IMR-90 (cell line): ENCODE results near the gene DNAH9. TPM values are rescaled to one million over a fixed set of nuclear protein-coding genes. Genes with fewer than 3 reads are reported as not detected.

Experiments used
- ATAC-seq: fragments of 200-7000 bp; cut with Tn5 transposase; 2 replicates; pipeline ENCODE4 v1.9.1; 2020; ENCODE audit warnings: low read depth, mild to moderate bottlenecking, moderate library complexity
- BruUV-seq: library from RNA; stranded (reverse); fragments of 400-500 nt; replicated peaks from 2 replicates; lab custom pipeline; 2021; lab: Mats Ljungman, UMichigan
- CTCF ChIA-PET: fragments of 300-600 bp; formaldehyde crosslinking; extraction: SDS; loops from one replicate; lab custom pipeline; 2021; ENCODE audit warnings: antibody characterized with exemption; lab: Yijun Ruan, JAX
- POLR2A ChIA-PET: fragments of 300-600 bp; sonication (Branson Sonifier 250); formaldehyde crosslinking; loops from one replicate; lab custom pipeline; 2022; ENCODE audit warnings: antibody characterized with exemption; ENCODE audit not compliant: unreplicated experiment; lab: Charles Lee
- DNase-seq: peaks from one replicate; pipeline ENCODE4 v3.0.0; 2013
- H2AFZ ChIP-seq: replicated peaks from 2 replicates; pipeline ENCODE3; 2013; ENCODE audit warnings: low read length, mild to moderate bottlenecking; ENCODE audit not compliant: poor library complexity
- H2AK5ac ChIP-seq: 2 replicates; pipeline ENCODE4 v1.6.1; 2013; ENCODE audit warnings: low read depth, low read length, inconsistent platforms
- H2AK9ac ChIP-seq: replicated peaks from 2 replicates; pipeline ENCODE3; 2013; ENCODE audit warnings: mild to moderate bottlenecking, low read depth, low read length, moderate library complexity; ENCODE audit not compliant: poor library complexity
- H2BK120ac ChIP-seq: 2 replicates; pipeline ENCODE4 v1.6.1; 2013; ENCODE audit warnings: low read depth, low read length, inconsistent platforms
- H2BK15ac ChIP-seq: 3 replicates; pipeline ENCODE4 v1.6.1; 2013; ENCODE audit warnings: low read depth, low read length, inconsistent platforms
- H2BK20ac ChIP-seq: 2 replicates; pipeline ENCODE4 v1.6.1; 2013; ENCODE audit warnings: low read depth, mild to moderate bottlenecking, inconsistent platforms, low read length, moderate library complexity
- H2BK5ac ChIP-seq: 2 replicates; pipeline ENCODE4 v1.6.1; 2013; ENCODE audit warnings: mild to moderate bottlenecking, low read depth, low read length, inconsistent platforms; ENCODE audit not compliant: poor library complexity, severe bottlenecking
- H3K14ac ChIP-seq: replicated peaks from 2 replicates; pipeline ENCODE4 v1.6.1; 2013; ENCODE audit warnings: low read depth, low read length, inconsistent platforms
- H3K18ac ChIP-seq: 2 replicates; pipeline ENCODE4 v1.6.1; 2013; ENCODE audit warnings: low read depth, low read length, control low read depth
- H3K23ac ChIP-seq: 2 replicates; pipeline ENCODE4 v1.6.1; 2013; ENCODE audit warnings: low read depth, low read length, inconsistent platforms
- H3K27ac ChIP-seq: 2 replicates; pipeline ENCODE4 v1.5.1; 2013; ENCODE audit warnings: mild to moderate bottlenecking, control low read depth, low read length; ENCODE audit not compliant: insufficient read depth
- H3K27me3 ChIP-seq: 2 replicates; pipeline ENCODE4 v1.6.1; 2013; ENCODE audit warnings: low read length; ENCODE audit not compliant: control insufficient read depth, insufficient read depth
- H3K36me3 ChIP-seq: 2 replicates; pipeline ENCODE4 v1.6.1; 2013; ENCODE audit warnings: low read length, mixed read lengths; ENCODE audit not compliant: control insufficient read depth, insufficient read depth
- H3K4ac ChIP-seq: 2 replicates; pipeline ENCODE4 v1.6.1; 2013; ENCODE audit warnings: low read depth, low read length, inconsistent platforms
- H3K4me1 ChIP-seq: 2 replicates; pipeline ENCODE4 v1.6.1; 2013; ENCODE audit warnings: low read length, mixed read lengths; ENCODE audit not compliant: control insufficient read depth, insufficient read depth
- H3K4me2 ChIP-seq: 2 replicates; pipeline ENCODE4 v1.6.1; 2013; ENCODE audit warnings: low read depth, mild to moderate bottlenecking, control low read depth, low read length, moderate library complexity
- H3K4me3 ChIP-seq: 2 replicates; pipeline ENCODE4 v1.5.1; 2013; ENCODE audit warnings: low read depth, mild to moderate bottlenecking, control low read depth, low read length, moderate library complexity; ENCODE audit not compliant: insufficient read depth
- H3K56ac ChIP-seq: 2 replicates; pipeline ENCODE4 v1.6.1; 2013; ENCODE audit warnings: low read length, inconsistent platforms; ENCODE audit not compliant: insufficient read depth; ENCODE audit errors: extremely low read depth
- H3K79me1 ChIP-seq, 2 experiments: 2 replicates each; pipeline ENCODE4 v1.6.1; 2013; ENCODE audit warnings: low read length in 2 of 2, inconsistent platforms in 1 of 2, low read depth in 1 of 2
- H3K9ac ChIP-seq: 2 replicates; pipeline ENCODE4 v1.6.1; 2013; ENCODE audit warnings: low read depth, low read length, control low read depth
- H3K9me1 ChIP-seq: 2 replicates; pipeline ENCODE4 v1.6.1; 2013; ENCODE audit warnings: low read length, inconsistent platforms; ENCODE audit not compliant: insufficient read depth
- H3K9me3 ChIP-seq: 2 replicates; pipeline ENCODE4 v1.6.1; 2013; ENCODE audit warnings: low read length; ENCODE audit not compliant: control insufficient read depth, insufficient read depth
- H4K20me1 ChIP-seq: 2 replicates; pipeline ENCODE4 v1.6.1; 2013; ENCODE audit warnings: low read length, inconsistent platforms; ENCODE audit not compliant: insufficient read depth
- H4K5ac ChIP-seq: 2 replicates; pipeline ENCODE4 v1.6.1; 2013; ENCODE audit warnings: mild to moderate bottlenecking, low read depth, low read length, control low read depth
- H4K8ac ChIP-seq, 2 experiments: 2 replicates each; pipeline ENCODE4 v1.6.1; 2013; ENCODE audit warnings: low read depth in 2 of 2, low read length in 2 of 2, control low read depth in 1 of 2, inconsistent platforms in 1 of 2
- H4K91ac ChIP-seq: 2 replicates; pipeline ENCODE4 v1.6.1; 2013; ENCODE audit warnings: low read depth, low read length, inconsistent platforms; ENCODE audit not compliant: insufficient read depth
- BHLHE40 ChIP-seq: fragments of 150-350 bp; IDR thresholded peaks from 2 replicates; pipeline ENCODE4 v1.6.1; 2016; ENCODE audit warnings: mild to moderate bottlenecking, low read depth, low read length
- CEBPB ChIP-seq: IDR thresholded peaks from 2 replicates; pipeline ENCODE4 v1.6.1; 2012; ENCODE audit warnings: low read depth, low read length, improper control_type of control experiment
- CHD1 ChIP-seq: IDR thresholded peaks from 2 replicates; pipeline ENCODE4 v1.6.1; 2012; ENCODE audit warnings: low read depth, low read length, improper control_type of control experiment
- FOS ChIP-seq: fragments of 150-350 bp; IDR thresholded peaks from 2 replicates; pipeline ENCODE4 v1.6.1; 2016; ENCODE audit warnings: low read depth, low read length
- MAZ ChIP-seq: IDR thresholded peaks from 2 replicates; pipeline ENCODE4 v1.6.1; 2012; ENCODE audit warnings: low read depth, mild to moderate bottlenecking, low read length, improper control_type of control experiment, moderate library complexity, borderline replicate concordance
- MXI1 ChIP-seq: IDR thresholded peaks from 2 replicates; pipeline ENCODE4 v1.6.1; 2012; ENCODE audit warnings: low read depth, mild to moderate bottlenecking, low read length, moderate library complexity, borderline replicate concordance
- NFE2L2 ChIP-seq: fragments of 150-350 bp; IDR thresholded peaks from 2 replicates; pipeline ENCODE4 v1.6.1; 2016; ENCODE audit warnings: low read depth, mild to moderate bottlenecking, low read length
- POLR2A ChIP-seq: IDR thresholded peaks from 2 replicates; pipeline ENCODE4 v1.6.1; 2012; ENCODE audit warnings: mild to moderate bottlenecking, low read depth, low read length
- RAD21 ChIP-seq: IDR thresholded peaks from 2 replicates; pipeline ENCODE4 v1.6.1; 2012; ENCODE audit warnings: low read length, improper control_type of control experiment
- RCOR1 ChIP-seq: IDR thresholded peaks from 2 replicates; pipeline ENCODE4 v1.6.1; 2012; ENCODE audit warnings: mild to moderate bottlenecking, low read length, improper control_type of control experiment; ENCODE audit not compliant: insufficient replicate concordance
- RFX5 ChIP-seq: IDR thresholded peaks from 2 replicates; pipeline ENCODE4 v1.8.0; 2012; ENCODE audit warnings: low read depth, mild to moderate bottlenecking, low read length, moderate library complexity
- SMC3 ChIP-seq: fragments of 150-350 bp; IDR thresholded peaks from 2 replicates; pipeline ENCODE4 v1.6.1; 2016; ENCODE audit warnings: low read depth, mild to moderate bottlenecking, antibody characterized with exemption, low read length, moderate library complexity
- WGBS, 2 experiments: methylation state at CpG; one replicate each; pipeline versions ENCODE4 v1.1.5 to v1.1.7; 2013; ENCODE audit warnings: missing lambda C conversion rate in 2 of 2; ENCODE audit not compliant: insufficient read length in 1 of 2; ENCODE audit errors: extremely low coverage in 2 of 2; 5-methylcytosine and 5-hydroxymethylcytosine counted together
- dilution Hi-C: fragments of 300-500 bp; cut with HindIII; formaldehyde crosslinking; loops from one replicate; pipeline ENCODE4 v1.14.3; 2018; ENCODE audit warnings: low sequenced_read_pairs; ENCODE audit not compliant: unreplicated experiment
- in situ Hi-C: fragments of 300-500 bp; cut with MboI; formaldehyde crosslinking; loops from 3 replicates; pipeline ENCODE4 v1.14.3; 2019; ENCODE audit warnings: low sequenced_read_pairs, inconsistent platforms, mixed read lengths
- intact Hi-C: fragments of 100-400 bp; cut with micrococcal nuclease; formaldehyde crosslinking; loops from 2 replicates; pipeline ENCODE4 v1.10.0; 2022
- polyA plus RNA-seq, 3 experiments: library from polyadenylated mRNA; depleted of rRNA; stranded (reverse); fragments of >200 nt; gene quantifications; 2 replicates each; pipeline ENCODE4 v1.2.3, GENCODE V29; 2012; ENCODE audit warnings: low replicate concordance in 1 of 3
- total RNA-seq: library from RNA; depleted of rRNA; stranded (reverse); fragments of >200 nt; gene quantifications from 2 replicates; pipeline ENCODE4 v1.2.3, GENCODE V29; 2012
- TF ChIP-seq, protein P1 (sequence below): fragments of 150-350 bp; IDR thresholded peaks from 2 replicates; pipeline ENCODE4 v1.6.1; 2017; ENCODE audit warnings: mild to moderate bottlenecking, antibody characterized with exemption, low read length, low read depth
- TF ChIP-seq, protein P2 (sequence below): conservative IDR thresholded peaks from 2 replicates; pipeline ENCODE4 v1.5.1; 2012; ENCODE audit warnings: mild to moderate bottlenecking, low read depth, low read length, improper control_type of control experiment
- TF ChIP-seq, protein P3 (sequence below): fragments of 150-350 bp; IDR thresholded peaks from 2 replicates; pipeline ENCODE4 v1.6.1; 2016; ENCODE audit warnings: low read depth, mild to moderate bottlenecking, low read length, moderate library complexity, borderline replicate concordance

The DNAH9 gene
- total and polyA plus RNA-seq, 2 of the 4 experiments (the other 2 are of a cell fraction), result not detected

DNA sequence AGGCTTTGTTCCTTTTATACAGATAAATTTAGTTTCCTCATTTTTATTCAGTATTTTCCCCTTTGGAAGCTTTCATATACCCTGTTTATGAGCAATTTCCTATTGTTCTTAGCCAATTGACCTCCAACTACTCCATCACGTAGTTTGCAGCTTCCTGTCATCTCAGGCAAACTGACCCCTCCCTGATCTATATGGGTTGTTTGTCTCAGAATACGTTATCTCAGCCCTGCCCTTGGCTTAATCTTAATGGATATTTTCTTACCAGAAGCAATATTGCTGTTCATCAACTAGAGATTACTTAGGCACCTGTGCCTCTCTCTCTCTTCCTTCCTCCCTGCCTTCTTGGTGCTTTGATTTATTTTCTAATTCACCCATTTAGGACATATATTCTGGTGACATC, 317.8 kb downstream of the DNAH9 start:
- Histone ChIP-seq H4K8ac (no peak overlapping the region), H3K18ac (no peak overlapping the region), H2AK5ac (no peak overlapping the region), H3K27me3 (no peaks in the 10 kb centered on the region), H2BK20ac (no peak overlapping the region), H3K4me2 (no peak overlapping the region), H2BK120ac (no peak overlapping the region), H3K4me3 (no peak overlapping the region), H2AFZ (no peak overlapping the region), H4K91ac (no peak overlapping the region), H3K27ac (no peak overlapping the region), H3K9me1 (no peaks in the 10 kb centered on the region), H3K79me1 (no peaks in the 10 kb centered on the region), H4K20me1 (no peaks in the 10 kb centered on the region), H3K9ac (no peak overlapping the region), H2AK9ac (no peak overlapping the region), H3K9me3 (peaks cover 6% of the 10 kb centered on the region; the same call in 1 of the 2 replicates), H4K5ac (no peak overlapping the region), H3K14ac (no peak overlapping the region), H3K23ac (no peak overlapping the region), H3K4ac (no peak overlapping the region), H2BK15ac (no peak overlapping the region), H3K4me1 (no peaks in the 10 kb centered on the region), H3K56ac (no peak overlapping the region), H3K36me3 (no peaks in the 10 kb centered on the region), H2BK5ac (no peak overlapping the region)
- POLR2A ChIA-PET, result no interaction called here
- no CpG with 5 or more reads among the region's 2 CpGs for WGBS, 2 experiments
- DNase-seq, result no peak
- dilution Hi-C loops (no loop called here), intact Hi-C loops (no loop called here), in situ Hi-C loops (no loop called here)
- CTCF ChIA-PET, result no interaction called here
- TF ChIP-seq, protein P1, sequence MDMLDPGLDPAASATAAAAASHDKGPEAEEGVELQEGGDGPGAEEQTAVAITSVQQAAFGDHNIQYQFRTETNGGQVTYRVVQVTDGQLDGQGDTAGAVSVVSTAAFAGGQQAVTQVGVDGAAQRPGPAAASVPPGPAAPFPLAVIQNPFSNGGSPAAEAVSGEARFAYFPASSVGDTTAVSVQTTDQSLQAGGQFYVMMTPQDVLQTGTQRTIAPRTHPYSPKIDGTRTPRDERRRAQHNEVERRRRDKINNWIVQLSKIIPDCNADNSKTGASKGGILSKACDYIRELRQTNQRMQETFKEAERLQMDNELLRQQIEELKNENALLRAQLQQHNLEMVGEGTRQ, result no peak
- TF ChIP-seq MXI1 (no peak), MAZ (no peak), CHD1 (no peak), SMC3 (no peak), RCOR1 (no peak), BHLHE40 (no peak), CEBPB (no peak), FOS (no peak), POLR2A (no peak), NFE2L2 (no peak), RFX5 (no peak), RAD21 (no peak)
- TF ChIP-seq, protein P2, sequence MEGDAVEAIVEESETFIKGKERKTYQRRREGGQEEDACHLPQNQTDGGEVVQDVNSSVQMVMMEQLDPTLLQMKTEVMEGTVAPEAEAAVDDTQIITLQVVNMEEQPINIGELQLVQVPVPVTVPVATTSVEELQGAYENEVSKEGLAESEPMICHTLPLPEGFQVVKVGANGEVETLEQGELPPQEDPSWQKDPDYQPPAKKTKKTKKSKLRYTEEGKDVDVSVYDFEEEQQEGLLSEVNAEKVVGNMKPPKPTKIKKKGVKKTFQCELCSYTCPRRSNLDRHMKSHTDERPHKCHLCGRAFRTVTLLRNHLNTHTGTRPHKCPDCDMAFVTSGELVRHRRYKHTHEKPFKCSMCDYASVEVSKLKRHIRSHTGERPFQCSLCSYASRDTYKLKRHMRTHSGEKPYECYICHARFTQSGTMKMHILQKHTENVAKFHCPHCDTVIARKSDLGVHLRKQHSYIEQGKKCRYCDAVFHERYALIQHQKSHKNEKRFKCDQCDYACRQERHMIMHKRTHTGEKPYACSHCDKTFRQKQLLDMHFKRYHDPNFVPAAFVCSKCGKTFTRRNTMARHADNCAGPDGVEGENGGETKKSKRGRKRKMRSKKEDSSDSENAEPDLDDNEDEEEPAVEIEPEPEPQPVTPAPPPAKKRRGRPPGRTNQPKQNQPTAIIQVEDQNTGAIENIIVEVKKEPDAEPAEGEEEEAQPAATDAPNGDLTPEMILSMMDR, result no peak
- TF ChIP-seq, protein P3, sequence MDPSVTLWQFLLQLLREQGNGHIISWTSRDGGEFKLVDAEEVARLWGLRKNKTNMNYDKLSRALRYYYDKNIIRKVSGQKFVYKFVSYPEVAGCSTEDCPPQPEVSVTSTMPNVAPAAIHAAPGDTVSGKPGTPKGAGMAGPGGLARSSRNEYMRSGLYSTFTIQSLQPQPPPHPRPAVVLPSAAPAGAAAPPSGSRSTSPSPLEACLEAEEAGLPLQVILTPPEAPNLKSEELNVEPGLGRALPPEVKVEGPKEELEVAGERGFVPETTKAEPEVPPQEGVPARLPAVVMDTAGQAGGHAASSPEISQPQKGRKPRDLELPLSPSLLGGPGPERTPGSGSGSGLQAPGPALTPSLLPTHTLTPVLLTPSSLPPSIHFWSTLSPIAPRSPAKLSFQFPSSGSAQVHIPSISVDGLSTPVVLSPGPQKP, result no peak
- no TSS peak for BruUV-seq
- no peak for ATAC-seq
